IPS-11a (cell line): ENCODE results near the gene SDF2L1.
"Not testable (repeated sequence)": the region's sequence is repeated elsewhere in the genome, so short reads cannot be mapped to it uniquely, and the experiment has no call there.

Experiments
- H3K4me3 ChIP-seq: one replicate; pipeline ENCODE4 v1.5.1; 2013; ENCODE audit warnings: low read depth, low read length, control low read depth

The SDF2L1 gene

DNA sequence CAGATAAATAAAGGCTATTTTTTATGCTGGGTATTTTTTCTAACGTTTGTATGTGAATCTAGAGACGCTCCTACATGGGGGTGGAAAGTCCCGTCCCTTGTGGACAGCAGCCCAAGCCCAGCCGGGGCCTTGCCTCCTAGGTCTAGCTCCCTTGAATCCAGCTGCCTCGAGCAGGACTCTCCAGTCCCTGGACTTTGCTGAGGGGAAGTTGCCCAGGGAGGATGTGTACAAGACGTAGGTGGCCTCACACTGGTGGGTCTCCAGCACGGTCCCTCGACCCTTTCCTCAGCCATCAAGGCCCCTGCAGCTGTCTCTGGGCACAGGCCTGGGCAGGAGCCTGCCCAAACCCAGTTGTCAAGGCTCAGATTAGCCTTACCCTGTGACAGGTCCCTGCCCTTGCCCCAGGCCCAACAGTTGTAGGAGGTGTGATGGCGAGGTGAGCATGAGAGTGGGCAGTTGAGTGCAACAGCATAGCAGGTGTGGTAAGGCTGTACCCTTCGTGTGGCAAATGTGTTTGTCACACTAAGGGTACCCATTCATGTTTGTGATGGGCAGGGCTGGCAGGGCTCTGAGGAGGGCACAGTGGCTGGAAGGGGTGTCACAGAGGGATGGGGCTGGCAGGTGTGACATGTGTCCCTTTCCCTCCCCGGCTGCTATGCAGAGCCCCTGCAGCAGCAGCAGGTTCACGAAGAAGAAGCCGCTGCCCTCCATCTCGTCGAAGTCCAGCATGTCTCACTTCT is 6.2 kb upstream of the SDF2L1 start:
- no peak overlapping the region for H3K4me3 ChIP-seq

DNA sequence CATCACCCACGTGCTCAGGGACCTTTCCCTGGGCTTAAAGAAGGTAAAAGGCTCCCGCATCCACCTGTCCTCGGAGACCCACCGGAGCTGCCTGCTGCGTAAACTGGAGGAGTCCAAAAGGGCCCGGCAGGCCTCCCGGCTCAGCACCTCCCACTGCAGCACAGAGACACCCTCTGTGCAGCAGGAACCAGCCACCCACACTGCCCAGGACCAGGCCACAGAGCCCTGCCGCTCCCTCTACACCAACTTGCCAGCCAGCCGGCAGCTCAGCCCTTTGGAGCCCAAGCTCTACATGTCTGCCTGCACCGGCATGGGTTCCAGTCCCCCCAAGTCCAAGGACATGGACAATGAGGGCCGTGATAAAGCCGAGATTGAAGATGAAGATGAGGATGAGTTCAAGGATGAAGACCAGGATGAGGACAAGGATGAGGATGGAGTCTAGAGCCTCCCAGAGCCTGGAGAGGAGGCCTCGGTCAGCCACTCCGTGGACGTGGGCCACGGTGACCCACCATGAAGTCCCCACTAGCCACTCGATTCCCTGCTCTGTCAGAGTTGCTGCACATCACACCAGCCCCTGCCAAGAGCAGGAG is 5.4 kb upstream of the SDF2L1 start:
- no peak overlapping the region for H3K4me3 ChIP-seq

DNA sequence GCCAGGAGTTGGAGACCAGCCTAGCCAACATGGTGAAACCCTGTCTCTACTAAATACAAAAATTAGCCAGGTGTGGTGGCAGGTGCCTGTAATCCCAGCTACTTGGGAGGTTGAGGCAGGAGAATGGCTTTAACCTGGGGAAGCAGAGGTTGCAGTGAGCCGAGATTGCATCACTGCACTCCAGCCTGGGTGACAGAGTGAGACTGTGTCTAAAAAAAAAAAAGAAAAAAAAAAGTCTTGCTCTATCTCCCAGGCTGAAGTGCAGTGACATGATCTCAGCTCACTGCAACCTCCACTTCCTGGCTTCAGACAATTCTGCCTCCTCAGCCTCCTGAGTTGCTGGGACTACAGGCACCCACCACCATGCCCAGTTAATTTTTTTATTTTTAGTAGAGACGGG is 4.7 kb upstream of the SDF2L1 start:
- not testable (repeated sequence) for H3K4me3 ChIP-seq

DNA sequence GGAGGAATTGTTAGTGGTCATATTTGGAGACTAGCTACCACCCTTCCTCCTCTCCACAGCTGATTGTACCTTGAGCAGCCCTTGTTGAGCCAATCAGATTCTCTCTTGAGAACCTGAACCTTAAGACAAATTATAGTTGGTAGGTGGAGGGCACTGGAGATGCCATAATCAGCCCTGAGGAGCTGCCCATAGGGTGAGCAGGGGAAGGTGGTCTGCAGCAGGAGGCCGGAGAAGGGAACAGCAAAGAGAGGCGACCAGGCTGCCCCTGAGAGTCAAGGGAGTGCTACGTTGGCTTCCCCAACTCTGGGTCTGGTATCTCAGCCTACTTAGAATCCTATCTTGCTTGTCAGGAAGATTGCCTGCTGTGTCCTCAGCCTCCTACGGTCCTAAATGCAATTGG is 2.7 kb upstream of the SDF2L1 start:
- H3K4me3 ChIP-seq: no peak overlapping the region

GRCh38 chr22:21640810-21641209 is 1.3 kb upstream of the SDF2L1 start:
- H3K4me3 ChIP-seq: no peak overlapping the region

DNA sequence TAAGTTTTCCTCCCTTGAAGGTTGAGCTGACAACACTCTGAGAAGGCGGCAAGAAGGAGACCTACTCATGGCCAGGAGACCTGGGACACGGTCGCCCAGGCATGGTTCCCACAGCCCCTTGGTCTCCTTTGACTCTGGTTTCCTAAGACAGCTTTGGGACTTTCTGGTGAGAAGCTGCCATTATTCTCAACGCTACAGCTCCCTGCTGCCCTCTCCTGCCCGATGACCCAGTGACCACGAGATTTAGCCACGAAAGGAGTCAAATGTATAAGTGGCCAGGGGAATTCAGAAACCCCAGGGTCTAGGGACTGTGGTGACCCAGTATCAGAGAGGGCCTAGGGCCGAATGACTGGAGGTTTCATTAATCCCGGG is 699 bp upstream of the SDF2L1 start:
- H3K4me3 ChIP-seq: no peak overlapping the region

- peak overlapping the region; percentile 67 for H3K4me3 ChIP-seq
These were observed 714 bp downstream of the SDF2L1 start for GRCh38 chr22:21642584-21643448.

DNA sequence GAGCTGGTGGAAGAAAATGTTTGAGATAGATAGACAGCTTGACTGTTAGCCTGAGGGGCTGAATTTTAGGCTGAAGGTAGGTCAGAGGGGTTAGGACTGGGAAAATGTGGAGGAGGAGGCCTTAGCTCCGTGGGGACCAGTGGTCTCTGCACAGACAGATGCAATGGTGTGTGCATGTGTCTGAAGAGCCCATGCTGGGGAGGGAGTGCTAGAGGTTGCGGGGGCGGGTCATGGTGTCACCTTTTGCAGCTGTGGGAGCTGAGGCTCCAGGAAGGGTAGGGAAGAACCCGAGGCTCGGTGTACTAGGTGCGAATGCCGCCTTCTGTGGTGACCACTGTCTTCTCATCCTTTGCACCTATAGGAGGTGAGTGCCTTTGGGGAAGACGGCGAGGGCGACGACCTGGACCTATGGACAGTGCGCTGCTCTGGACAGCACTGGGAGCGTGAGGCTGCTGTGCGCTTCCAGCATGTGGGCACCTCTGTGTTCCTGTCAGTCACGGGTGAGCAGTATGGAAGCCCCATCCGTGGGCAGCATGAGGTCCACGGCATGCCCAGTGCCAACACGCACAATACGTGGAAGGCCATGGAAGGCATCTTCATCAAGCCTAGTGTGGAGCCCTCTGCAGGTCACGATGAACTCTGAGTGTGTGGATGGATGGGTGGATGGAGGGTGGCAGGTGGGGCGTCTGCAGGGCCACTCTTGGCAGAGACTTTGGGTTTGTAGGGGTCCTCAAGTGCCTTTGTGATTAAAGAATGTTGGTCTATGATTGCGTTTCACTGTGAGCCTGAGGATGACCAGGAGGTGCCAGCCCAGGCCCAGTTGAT is 1.6 kb downstream of the SDF2L1 start:
- H3K4me3 ChIP-seq: no peak overlapping the region

DNA sequence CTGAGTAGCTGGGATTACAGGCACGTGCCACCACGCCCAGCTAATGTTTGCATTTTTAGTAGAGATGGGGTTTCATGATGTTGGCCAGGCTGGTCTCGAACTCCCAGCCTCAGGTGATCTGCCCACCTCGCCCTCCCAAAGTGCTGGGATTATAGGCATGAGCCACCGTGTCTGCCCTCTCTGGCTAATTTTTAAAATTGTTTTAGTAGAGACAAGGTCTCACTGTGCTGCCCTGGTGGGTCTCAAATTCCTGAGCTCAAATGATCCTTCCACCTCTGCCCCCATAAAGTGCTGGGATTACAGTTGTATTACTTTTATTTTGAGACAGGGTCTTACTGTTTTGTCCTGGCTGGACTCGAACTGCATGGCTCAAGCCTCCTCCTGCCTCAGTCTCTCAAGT is 3.4 kb downstream of the SDF2L1 start:
- not testable (repeated sequence) for H3K4me3 ChIP-seq

DNA sequence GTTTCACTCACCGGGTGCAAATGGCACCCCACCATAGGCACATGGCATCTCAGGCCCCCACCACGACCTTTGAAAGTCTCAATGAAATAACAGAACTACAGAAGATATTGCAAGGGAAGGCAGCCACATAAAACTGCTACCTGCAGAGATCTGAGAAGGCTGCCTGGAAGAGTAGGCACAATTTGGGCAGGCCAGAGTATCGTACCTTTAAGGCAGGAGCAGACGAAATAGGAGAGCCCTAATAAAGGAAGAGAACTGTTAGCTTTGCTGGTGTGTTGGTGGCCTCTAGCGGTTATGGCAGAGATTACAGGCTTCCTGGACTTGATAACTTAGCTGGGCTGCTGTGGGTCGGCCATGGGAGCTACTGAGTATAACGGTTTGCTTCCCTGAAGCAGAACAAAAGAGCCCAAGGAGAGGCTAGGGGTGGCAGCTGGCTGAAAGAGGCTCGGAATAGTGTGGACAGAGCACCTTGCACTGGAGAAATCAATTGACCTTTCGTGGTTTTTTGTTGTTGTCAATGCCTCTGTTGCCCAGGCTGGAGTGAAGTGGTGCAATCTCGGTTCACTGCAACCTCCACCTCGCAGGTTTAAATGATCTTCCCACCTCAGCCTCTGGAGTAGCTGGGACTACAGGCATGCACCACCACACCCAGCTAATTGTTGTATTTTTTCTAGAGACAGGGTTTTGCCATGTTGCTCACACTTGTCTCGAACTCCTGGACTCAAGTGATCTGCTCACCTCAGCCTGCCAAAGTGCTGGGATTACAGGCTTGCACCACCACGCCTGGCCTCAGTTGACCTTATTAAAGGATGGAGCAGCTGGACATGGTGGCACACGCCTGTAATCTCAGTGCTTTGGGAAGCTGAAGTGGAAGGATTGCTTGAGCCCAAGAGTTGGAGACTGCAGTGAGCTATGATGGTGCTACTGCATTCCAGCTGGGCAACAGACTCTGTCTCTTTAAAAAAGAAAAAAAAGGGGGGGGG is 4.8 kb downstream of the SDF2L1 start:
- no peak overlapping the region for H3K4me3 ChIP-seq

- no peak overlapping the region for H3K4me3 ChIP-seq
These were observed 8.2 kb downstream of the SDF2L1 start for GRCh38 chr22:21650280-21650679.

DNA sequence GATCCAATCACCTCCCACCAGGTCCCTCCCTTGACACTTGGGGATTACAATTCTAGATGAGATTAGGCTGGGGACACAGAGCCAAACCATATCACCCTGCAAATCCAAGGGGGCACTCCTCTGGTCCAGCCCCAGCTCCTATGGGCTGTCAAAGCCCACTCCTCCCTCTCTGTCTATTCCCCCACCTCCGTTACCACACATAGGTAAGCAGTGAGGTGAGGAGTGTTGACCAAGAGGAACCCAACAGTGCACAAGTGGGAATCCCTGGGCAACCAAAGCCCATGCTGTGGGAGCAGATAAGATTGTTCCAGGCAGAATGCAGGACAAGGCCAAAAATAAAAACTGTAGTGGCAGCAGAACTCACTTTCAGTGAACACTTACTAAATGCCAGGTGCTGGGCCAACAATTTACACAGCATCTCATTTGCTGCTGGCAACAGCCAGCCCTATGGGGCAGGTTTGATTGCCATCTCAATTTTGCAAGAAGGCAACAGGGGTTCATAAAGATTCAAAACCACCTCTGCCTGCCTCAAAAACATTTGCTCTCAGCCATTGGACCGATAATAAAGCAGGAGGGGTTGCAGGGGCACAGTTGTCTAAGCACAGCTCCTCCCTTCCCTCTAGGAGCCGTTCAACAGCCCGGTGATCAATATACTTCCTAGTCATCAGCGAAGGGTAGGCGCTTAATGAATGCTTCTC is 8.9 kb downstream of the SDF2L1 start:
- peak overlapping the region; percentile 81 for H3K4me3 ChIP-seq

DNA sequence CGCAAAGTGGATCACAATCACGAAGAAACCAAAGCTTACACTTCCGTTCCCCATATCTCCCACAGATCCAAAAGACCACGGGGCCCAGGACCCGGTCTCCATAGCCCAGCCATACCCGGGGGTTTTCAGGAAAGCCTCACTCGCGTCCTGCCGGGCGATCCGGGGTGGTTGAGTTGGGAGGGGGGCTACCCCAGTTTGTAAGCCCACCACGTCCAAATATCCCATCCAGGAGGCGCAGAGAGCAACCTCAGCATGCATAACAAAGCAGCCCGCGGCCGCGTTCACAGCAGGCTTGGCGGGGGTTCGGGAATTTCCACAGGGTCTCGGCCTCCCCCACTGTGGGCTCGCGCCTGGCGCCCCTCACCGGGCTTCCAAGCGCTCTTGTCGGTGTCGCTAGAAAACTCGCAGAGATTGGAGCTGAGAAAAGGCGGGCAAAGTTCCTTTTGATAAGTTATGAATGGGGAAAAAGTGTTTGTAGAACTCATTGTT is 9.5 kb downstream of the SDF2L1 start:
- peak overlapping the region; percentile 81 for H3K4me3 ChIP-seq

- H3K4me3 ChIP-seq: peak overlapping the region; percentile 81
These were observed 10.0 kb downstream of the SDF2L1 start for GRCh38 chr22:21652010-21652546.

DNA sequence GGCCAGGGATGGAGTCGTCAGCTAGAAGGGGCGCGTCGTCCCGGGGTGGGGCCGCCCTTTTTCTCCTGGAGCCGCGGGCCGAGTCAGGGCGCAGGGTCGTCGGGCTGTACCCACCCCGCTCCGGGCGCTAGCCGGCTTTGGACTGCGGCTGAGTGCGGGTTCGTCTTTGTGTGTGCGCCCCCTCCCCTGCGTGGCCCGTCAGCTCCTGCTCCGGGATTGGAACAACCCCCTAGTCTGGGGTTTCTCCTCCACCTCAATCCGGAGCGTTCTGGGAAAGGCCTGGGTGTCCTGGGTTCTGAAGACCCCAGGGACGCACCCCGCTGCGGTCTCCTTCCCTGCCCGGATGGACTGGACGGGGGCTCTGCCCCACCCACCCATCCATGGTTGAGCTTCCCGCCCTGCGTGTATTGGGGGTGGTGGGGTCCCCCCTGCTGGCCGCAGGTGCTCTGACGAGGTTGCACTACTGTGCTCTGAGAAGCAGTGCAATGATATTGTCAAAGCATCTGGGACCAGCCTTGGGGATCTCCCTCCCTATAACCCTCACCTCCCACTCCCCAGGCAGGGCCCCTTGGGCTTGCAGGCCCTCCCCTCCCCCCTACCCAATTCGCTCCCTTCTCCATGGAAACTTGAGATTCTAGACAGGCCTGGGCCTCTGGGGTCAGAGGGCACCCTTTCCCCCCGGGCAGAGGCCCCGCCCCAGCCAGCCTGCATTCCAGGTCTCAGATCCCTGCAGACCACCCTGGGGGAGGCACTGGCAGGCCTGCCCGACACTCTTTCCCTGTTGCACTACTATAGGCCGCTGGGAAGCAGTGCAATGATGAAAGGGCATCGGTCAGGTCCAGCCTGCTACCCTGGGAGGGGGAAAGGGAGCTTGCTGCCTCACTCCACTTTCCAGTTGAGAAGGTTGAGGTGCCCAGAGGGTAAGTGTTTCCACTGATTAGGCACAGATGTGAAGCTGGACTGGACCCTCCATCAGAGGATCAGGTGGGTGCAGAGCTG is 10.7 kb downstream of the SDF2L1 start:
- peak overlapping the region; percentile 81 for H3K4me3 ChIP-seq

DNA sequence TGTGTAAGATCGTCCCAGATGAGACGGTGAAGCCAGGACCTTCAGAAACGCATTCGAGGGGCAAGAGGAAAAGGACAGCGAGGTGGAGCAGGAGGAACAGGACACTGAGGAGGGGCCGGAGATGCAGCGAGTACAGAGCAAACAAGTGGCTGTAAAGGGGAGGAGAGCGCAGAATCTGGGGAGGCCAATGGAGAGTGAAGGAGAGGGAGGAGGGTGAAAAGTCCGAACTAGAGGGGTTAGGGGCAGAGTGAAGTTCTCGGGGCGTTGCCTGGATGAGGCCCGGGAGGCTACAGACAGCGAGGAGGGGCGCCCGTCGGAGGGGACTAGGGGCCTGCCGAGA is 14.9 kb downstream of the SDF2L1 start:
- peak overlapping the region; percentile 37 for H3K4me3 ChIP-seq

GRCh38 chr22:21657360-21658032 is 15.4 kb downstream of the SDF2L1 start:
- peak overlapping the region; percentile 37 for H3K4me3 ChIP-seq
